IMR-90 (cell line): Measurements from ENCODE around the gene CPB1. TPM values are rescaled to one million over a fixed set of nuclear protein-coding genes. Genes with fewer than 3 reads are reported as not detected.

Source experiments
- ATAC-seq: fragments of 200-7000 bp; cut with Tn5 transposase; 2 replicates; pipeline ENCODE4 v1.9.1; 2020; ENCODE audit warnings: low read depth, mild to moderate bottlenecking, moderate library complexity
- BruUV-seq: library from RNA; stranded (reverse); fragments of 400-500 nt; replicated peaks from 2 replicates; lab custom pipeline; 2021; lab: Mats Ljungman, UMichigan
- CTCF ChIA-PET: fragments of 300-600 bp; formaldehyde crosslinking; extraction: SDS; loops from one replicate; lab custom pipeline; 2021; ENCODE audit warnings: antibody characterized with exemption; lab: Yijun Ruan, JAX
- POLR2A ChIA-PET: fragments of 300-600 bp; sonication (Branson Sonifier 250); formaldehyde crosslinking; loops from one replicate; lab custom pipeline; 2022; ENCODE audit warnings: antibody characterized with exemption; ENCODE audit not compliant: unreplicated experiment; lab: Charles Lee
- DNase-seq: peaks from one replicate; pipeline ENCODE4 v3.0.0; 2013
- H2AFZ ChIP-seq: replicated peaks from 2 replicates; pipeline ENCODE3; 2013; ENCODE audit warnings: low read length, mild to moderate bottlenecking; ENCODE audit not compliant: poor library complexity
- H2AK5ac ChIP-seq: 2 replicates; pipeline ENCODE4 v1.6.1; 2013; ENCODE audit warnings: low read depth, low read length, inconsistent platforms
- H2AK9ac ChIP-seq: replicated peaks from 2 replicates; pipeline ENCODE3; 2013; ENCODE audit warnings: mild to moderate bottlenecking, low read depth, low read length, moderate library complexity; ENCODE audit not compliant: poor library complexity
- H2BK120ac ChIP-seq: 2 replicates; pipeline ENCODE4 v1.6.1; 2013; ENCODE audit warnings: low read depth, low read length, inconsistent platforms
- H2BK15ac ChIP-seq: 3 replicates; pipeline ENCODE4 v1.6.1; 2013; ENCODE audit warnings: low read depth, low read length, inconsistent platforms
- H2BK20ac ChIP-seq: 2 replicates; pipeline ENCODE4 v1.6.1; 2013; ENCODE audit warnings: low read depth, mild to moderate bottlenecking, inconsistent platforms, low read length, moderate library complexity
- H2BK5ac ChIP-seq: 2 replicates; pipeline ENCODE4 v1.6.1; 2013; ENCODE audit warnings: mild to moderate bottlenecking, low read depth, low read length, inconsistent platforms; ENCODE audit not compliant: poor library complexity, severe bottlenecking
- H3K14ac ChIP-seq: replicated peaks from 2 replicates; pipeline ENCODE4 v1.6.1; 2013; ENCODE audit warnings: low read depth, low read length, inconsistent platforms
- H3K18ac ChIP-seq: 2 replicates; pipeline ENCODE4 v1.6.1; 2013; ENCODE audit warnings: low read depth, low read length, control low read depth
- H3K23ac ChIP-seq: 2 replicates; pipeline ENCODE4 v1.6.1; 2013; ENCODE audit warnings: low read depth, low read length, inconsistent platforms
- H3K27ac ChIP-seq: 2 replicates; pipeline ENCODE4 v1.5.1; 2013; ENCODE audit warnings: mild to moderate bottlenecking, control low read depth, low read length; ENCODE audit not compliant: insufficient read depth
- H3K27me3 ChIP-seq: 2 replicates; pipeline ENCODE4 v1.6.1; 2013; ENCODE audit warnings: low read length; ENCODE audit not compliant: control insufficient read depth, insufficient read depth
- H3K36me3 ChIP-seq: 2 replicates; pipeline ENCODE4 v1.6.1; 2013; ENCODE audit warnings: low read length, mixed read lengths; ENCODE audit not compliant: control insufficient read depth, insufficient read depth
- H3K4ac ChIP-seq: 2 replicates; pipeline ENCODE4 v1.6.1; 2013; ENCODE audit warnings: low read depth, low read length, inconsistent platforms
- H3K4me1 ChIP-seq: 2 replicates; pipeline ENCODE4 v1.6.1; 2013; ENCODE audit warnings: low read length, mixed read lengths; ENCODE audit not compliant: control insufficient read depth, insufficient read depth
- H3K4me2 ChIP-seq: 2 replicates; pipeline ENCODE4 v1.6.1; 2013; ENCODE audit warnings: low read depth, mild to moderate bottlenecking, control low read depth, low read length, moderate library complexity
- H3K4me3 ChIP-seq: 2 replicates; pipeline ENCODE4 v1.5.1; 2013; ENCODE audit warnings: low read depth, mild to moderate bottlenecking, control low read depth, low read length, moderate library complexity; ENCODE audit not compliant: insufficient read depth
- H3K56ac ChIP-seq: 2 replicates; pipeline ENCODE4 v1.6.1; 2013; ENCODE audit warnings: low read length, inconsistent platforms; ENCODE audit not compliant: insufficient read depth; ENCODE audit errors: extremely low read depth
- H3K79me1 ChIP-seq, 2 experiments: 2 replicates each; pipeline ENCODE4 v1.6.1; 2013; ENCODE audit warnings: low read length in 2 of 2, inconsistent platforms in 1 of 2, low read depth in 1 of 2
- H3K9ac ChIP-seq: 2 replicates; pipeline ENCODE4 v1.6.1; 2013; ENCODE audit warnings: low read depth, low read length, control low read depth
- H3K9me1 ChIP-seq: 2 replicates; pipeline ENCODE4 v1.6.1; 2013; ENCODE audit warnings: low read length, inconsistent platforms; ENCODE audit not compliant: insufficient read depth
- H3K9me3 ChIP-seq: 2 replicates; pipeline ENCODE4 v1.6.1; 2013; ENCODE audit warnings: low read length; ENCODE audit not compliant: control insufficient read depth, insufficient read depth
- H4K20me1 ChIP-seq: 2 replicates; pipeline ENCODE4 v1.6.1; 2013; ENCODE audit warnings: low read length, inconsistent platforms; ENCODE audit not compliant: insufficient read depth
- H4K5ac ChIP-seq: 2 replicates; pipeline ENCODE4 v1.6.1; 2013; ENCODE audit warnings: mild to moderate bottlenecking, low read depth, low read length, control low read depth
- H4K8ac ChIP-seq, 2 experiments: 2 replicates each; pipeline ENCODE4 v1.6.1; 2013; ENCODE audit warnings: low read depth in 2 of 2, low read length in 2 of 2, control low read depth in 1 of 2, inconsistent platforms in 1 of 2
- H4K91ac ChIP-seq: 2 replicates; pipeline ENCODE4 v1.6.1; 2013; ENCODE audit warnings: low read depth, low read length, inconsistent platforms; ENCODE audit not compliant: insufficient read depth
- CEBPB ChIP-seq: IDR thresholded peaks from 2 replicates; pipeline ENCODE4 v1.6.1; 2012; ENCODE audit warnings: low read depth, low read length, improper control_type of control experiment
- FOS ChIP-seq: fragments of 150-350 bp; IDR thresholded peaks from 2 replicates; pipeline ENCODE4 v1.6.1; 2016; ENCODE audit warnings: low read depth, low read length
- MAFK ChIP-seq: IDR thresholded peaks from 2 replicates; pipeline ENCODE4 v1.6.1; 2012; ENCODE audit warnings: low read depth, low read length, improper control_type of control experiment
- POLR2A ChIP-seq: IDR thresholded peaks from 2 replicates; pipeline ENCODE4 v1.6.1; 2012; ENCODE audit warnings: mild to moderate bottlenecking, low read depth, low read length
- RFX5 ChIP-seq: IDR thresholded peaks from 2 replicates; pipeline ENCODE4 v1.8.0; 2012; ENCODE audit warnings: low read depth, mild to moderate bottlenecking, low read length, moderate library complexity
- SMC3 ChIP-seq: fragments of 150-350 bp; IDR thresholded peaks from 2 replicates; pipeline ENCODE4 v1.6.1; 2016; ENCODE audit warnings: low read depth, mild to moderate bottlenecking, antibody characterized with exemption, low read length, moderate library complexity
- WGBS, 2 experiments: methylation state at CpG; one replicate each; pipeline versions ENCODE4 v1.1.5 to v1.1.7; 2013; ENCODE audit warnings: missing lambda C conversion rate in 2 of 2; ENCODE audit not compliant: insufficient read length in 1 of 2; ENCODE audit errors: extremely low coverage in 2 of 2; 5-methylcytosine and 5-hydroxymethylcytosine counted together
- dilution Hi-C: fragments of 300-500 bp; cut with HindIII; formaldehyde crosslinking; loops from one replicate; pipeline ENCODE4 v1.14.3; 2018; ENCODE audit warnings: low sequenced_read_pairs; ENCODE audit not compliant: unreplicated experiment
- in situ Hi-C: fragments of 300-500 bp; cut with MboI; formaldehyde crosslinking; loops from 3 replicates; pipeline ENCODE4 v1.14.3; 2019; ENCODE audit warnings: low sequenced_read_pairs, inconsistent platforms, mixed read lengths
- intact Hi-C: fragments of 100-400 bp; cut with micrococcal nuclease; formaldehyde crosslinking; loops from 2 replicates; pipeline ENCODE4 v1.10.0; 2022
- polyA plus RNA-seq, 3 experiments: library from polyadenylated mRNA; depleted of rRNA; stranded (reverse); fragments of >200 nt; gene quantifications; 2 replicates each; pipeline ENCODE4 v1.2.3, GENCODE V29; 2012; ENCODE audit warnings: low replicate concordance in 1 of 3
- total RNA-seq: library from RNA; depleted of rRNA; stranded (reverse); fragments of >200 nt; gene quantifications from 2 replicates; pipeline ENCODE4 v1.2.3, GENCODE V29; 2012

CPB1 gene
- total and polyA plus RNA-seq, 2 of the 4 experiments (the other 2 are of a cell fraction), result not detected

- no peak overlapping the region for H3K4ac ChIP-seq
- DNase-seq (peak; percentile 50), ATAC-seq (peak; percentile 57)
- peaks cover 6% of the 10 kb centered on the region for H3K4me1 ChIP-seq
- no peak overlapping the region for H4K91ac ChIP-seq
- no peak overlapping the region for H4K5ac ChIP-seq
- no peak overlapping the region for H3K23ac ChIP-seq
- in situ Hi-C loops, result no loop called here
- dilution Hi-C loops, result no loop called here
- no peaks in the 10 kb centered on the region for H3K36me3 ChIP-seq
- H2AK9ac ChIP-seq, result no peak overlapping the region
- no peak overlapping the region for H2BK15ac ChIP-seq
- peak overlapping the region; percentile 7 for H2BK5ac ChIP-seq
- H3K56ac ChIP-seq, result no peak overlapping the region
- no peak overlapping the region for H2AFZ ChIP-seq
- H3K18ac ChIP-seq, result no peak overlapping the region; the same call in 1 of the 2 replicates
- TF ChIP-seq POLR2A, result no peak
- no peak for TF ChIP-seq MAFK
- peak; percentile 31; the same call in 1 of the 2 replicates for TF ChIP-seq FOS
- TF ChIP-seq SMC3, result no peak
- peak; percentile 86 for TF ChIP-seq CEBPB
- no peak for TF ChIP-seq RFX5
- no peaks in the 10 kb centered on the region for H3K79me1 ChIP-seq
- no peak overlapping the region for H4K8ac ChIP-seq
- ChIA-PET CTCF (interaction anchor here (0.8 kb wide), 1 partner anchor 12 kb away, joined by 3 read pairs; no protein-coding TSS in a partner anchor), POLR2A (no interaction called here)
- H3K4me2 ChIP-seq, result peak overlapping the region; percentile 36
- WGBS, 2 experiments, result no CpG with 5 or more reads among the region's 4 CpGs
- no peaks in the 10 kb centered on the region for H3K9me3 ChIP-seq
- H2BK20ac ChIP-seq, result no peak overlapping the region; the same call in 1 of the 2 replicates
- no peak overlapping the region for H2AK5ac ChIP-seq
- H4K20me1 ChIP-seq, result no peaks in the 10 kb centered on the region
- H3K4me3 ChIP-seq, result no peak overlapping the region
- 0 out of 2 replicates have a peak, but pooled peaks cover 2% of the 10 kb centered on the region for H3K27me3 ChIP-seq
- H3K9me1 ChIP-seq, result peaks cover 7% of the 10 kb centered on the region; the same call in 1 of the 2 replicates
- H3K9ac ChIP-seq, result no peak overlapping the region
- no peak overlapping the region for H3K14ac ChIP-seq
- no peak overlapping the region for H3K27ac ChIP-seq
- intact Hi-C loops, result no loop called here
- no peak overlapping the region for H2BK120ac ChIP-seq
- BruUV-seq, result no TSS peak
Measured at GRCh38 chr3:148901987-148902791, 74.6 kb downstream of the CPB1 start.
